HG03045 (cell line): ENCODE measurements around the gene CD48.

Source experiments
- ATAC-seq: cut with Tn5 transposase; IDR thresholded peaks from one replicate; pipeline ENCODE4 v1.9.1; 2021; ENCODE audit warnings: mild to moderate bottlenecking, moderate library complexity; ENCODE audit not compliant: unreplicated experiment

The CD48 gene

DNA sequence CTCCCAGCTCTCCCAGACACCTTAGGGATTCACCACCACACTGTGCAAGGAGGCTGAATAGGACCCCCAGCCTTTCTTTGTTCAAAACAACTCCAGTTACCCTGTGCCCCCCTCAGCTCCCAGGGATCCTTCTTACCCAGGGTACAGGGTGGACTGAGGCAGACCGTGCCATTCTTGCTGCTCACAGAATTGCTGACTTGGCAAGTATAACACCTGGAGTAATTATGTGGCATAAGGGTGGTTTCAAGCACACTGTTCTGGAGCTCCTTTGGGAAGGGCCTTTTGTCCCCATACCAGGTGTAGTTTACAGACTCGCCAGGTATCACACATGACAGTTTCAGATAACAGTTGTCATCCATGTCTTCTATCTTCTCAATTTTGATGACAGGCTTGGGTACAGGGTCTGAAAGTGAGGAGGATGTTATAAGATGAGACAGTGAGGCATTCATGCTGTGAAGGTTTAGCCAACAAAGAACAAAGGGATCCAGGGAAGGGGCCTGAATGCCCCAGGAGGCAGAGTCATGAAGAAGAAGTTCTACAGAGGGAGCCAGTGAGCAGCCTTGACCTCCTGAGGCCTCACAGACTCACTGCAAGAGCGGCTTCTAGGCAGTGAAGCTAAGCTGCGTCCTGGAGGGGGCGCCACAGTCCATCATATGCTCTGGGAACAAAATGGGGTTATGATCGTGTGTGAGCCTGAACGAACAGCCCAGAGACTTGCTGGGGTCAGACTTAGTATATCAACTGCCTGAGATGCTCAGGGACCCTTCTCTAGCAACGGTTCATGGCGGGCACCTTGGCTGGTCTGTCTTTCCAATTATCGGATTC, 30.3 kb downstream of the CD48 start:
- peak; percentile 59 for ATAC-seq

GRCh38 chr1:160680399-160680798, 31.2 kb downstream of the CD48 start:
- no peak for ATAC-seq

- no peak for ATAC-seq
Observed at GRCh38 chr1:160679893-160680292, 31.7 kb downstream of the CD48 start.

- no peak for ATAC-seq
Observed at GRCh38 chr1:160676869-160677597, 34.6 kb downstream of the CD48 start.

DNA sequence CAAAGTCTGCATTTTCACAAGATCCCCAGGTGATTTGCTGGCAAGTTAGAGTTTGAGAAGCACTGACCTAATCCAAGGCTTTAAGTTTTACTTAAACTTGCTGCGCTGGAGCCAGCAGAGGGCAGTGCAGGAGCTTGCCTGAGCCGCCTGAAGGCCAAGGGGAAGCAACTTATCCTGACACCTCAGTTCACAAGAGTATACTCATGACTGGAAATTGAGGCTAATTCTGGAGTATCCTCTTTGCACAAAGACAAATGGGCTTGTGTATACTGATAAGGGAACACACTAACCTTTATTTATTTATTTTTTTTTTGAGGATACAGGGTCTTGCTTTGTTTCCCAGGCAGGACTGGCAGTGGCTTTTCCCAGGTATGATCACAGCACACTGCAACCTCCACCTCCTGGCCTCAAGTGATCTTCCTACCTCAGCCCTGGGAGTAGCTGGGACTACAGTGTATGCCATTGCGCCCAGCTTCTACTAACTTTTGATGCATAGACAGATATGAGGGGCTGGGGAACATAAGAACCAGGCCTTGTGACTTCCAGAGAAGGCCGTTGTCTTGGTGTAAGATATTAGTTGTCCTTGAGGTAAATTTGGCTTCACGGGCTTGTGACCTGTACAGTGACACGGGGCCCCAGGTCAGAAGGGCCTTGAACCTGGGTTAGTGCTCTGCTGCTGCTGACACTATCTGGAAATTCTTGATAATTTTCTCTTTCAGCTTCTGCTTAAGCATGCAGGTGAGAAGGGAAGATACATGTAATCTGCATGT, 35.8 kb downstream of the CD48 start:
- peak; percentile 51 for ATAC-seq

DNA sequence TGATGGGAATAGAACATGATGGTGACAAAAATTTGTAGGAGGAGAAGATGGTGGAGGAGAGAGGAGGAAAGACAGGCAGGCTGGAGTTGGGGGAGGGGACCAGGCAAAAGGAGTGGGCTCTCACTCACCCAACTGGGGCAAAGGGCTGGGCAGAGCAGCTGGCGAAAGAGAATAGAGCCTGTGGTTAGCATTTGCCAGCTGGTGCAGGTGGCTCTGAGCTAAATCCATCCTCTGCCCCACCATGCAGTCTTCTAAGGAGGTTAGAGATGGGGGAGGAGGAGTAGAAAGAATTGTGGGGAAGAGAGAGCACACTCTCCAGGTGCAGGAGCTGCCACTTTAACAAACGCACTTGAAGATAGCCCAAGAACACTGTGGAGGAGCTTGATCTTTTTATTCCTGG, 37.2 kb downstream of the CD48 start:
- ATAC-seq: peak; percentile 45

GRCh38 chr1:160672789-160673695, 38.6 kb downstream of the CD48 start:
- ATAC-seq: no peak

DNA sequence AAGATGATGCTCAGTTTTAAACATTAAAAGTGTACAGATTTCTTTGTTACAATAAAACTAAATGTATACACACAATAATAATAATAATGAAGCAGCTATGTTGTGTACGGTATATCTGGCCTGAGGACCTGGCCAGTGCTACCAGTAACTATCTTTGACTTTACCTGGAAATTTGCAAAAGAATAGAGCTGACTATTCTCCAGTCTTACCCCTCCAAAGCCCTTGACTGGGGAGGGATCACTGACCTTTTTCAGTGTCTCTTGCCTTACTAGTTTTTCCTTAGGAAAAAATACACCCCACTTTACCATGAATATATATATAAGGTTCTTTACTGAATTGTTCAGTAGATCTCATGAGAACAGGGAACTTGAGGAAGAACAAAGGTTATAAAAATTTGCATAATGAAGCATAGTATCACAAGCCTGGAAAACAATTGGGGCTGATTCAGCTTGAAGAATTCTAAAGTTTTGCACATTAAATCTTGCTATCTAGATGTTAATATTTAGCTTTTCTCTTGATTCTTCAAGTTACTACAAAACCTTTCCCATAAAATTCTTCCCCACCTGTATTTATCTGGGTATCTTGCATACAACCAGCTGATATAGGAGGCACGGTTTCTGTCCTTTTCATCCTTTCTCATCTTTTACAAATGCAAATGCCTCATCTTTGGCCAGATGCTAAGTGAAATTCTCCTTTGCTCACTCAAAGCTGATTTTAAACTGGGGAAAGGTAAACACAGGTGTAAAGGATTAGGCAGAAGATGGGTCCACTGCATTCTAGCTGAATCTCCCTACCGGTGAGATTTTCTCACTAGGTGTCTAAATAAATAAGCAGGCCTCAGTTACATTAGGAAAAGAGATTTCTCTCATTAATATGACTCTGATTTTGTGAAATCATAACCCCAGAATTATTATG, 39.8 kb downstream of the CD48 start:
- no peak for ATAC-seq

DNA sequence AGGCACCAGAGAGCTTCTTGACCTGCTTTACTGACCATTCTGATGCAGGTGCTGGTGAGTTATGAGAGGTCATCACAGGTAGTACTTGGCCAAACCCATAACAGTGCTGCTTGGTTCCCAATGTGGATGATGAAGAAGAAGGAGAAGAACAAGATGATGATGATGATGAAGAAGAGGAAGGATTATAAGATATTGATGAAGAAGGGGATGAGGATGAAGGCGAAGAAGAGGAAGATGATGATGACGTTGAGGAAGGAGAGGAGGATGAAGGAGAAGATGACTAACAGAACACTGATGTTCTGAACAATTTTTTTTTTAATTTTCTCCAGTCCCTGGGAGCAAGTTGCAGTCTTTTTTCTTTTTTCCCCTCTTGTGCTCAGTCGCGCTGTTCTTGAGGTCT, 40.9 kb downstream of the CD48 start:
- ATAC-seq: no peak

GRCh38 chr1:160669802-160670201, 41.8 kb downstream of the CD48 start:
- no peak for ATAC-seq

DNA sequence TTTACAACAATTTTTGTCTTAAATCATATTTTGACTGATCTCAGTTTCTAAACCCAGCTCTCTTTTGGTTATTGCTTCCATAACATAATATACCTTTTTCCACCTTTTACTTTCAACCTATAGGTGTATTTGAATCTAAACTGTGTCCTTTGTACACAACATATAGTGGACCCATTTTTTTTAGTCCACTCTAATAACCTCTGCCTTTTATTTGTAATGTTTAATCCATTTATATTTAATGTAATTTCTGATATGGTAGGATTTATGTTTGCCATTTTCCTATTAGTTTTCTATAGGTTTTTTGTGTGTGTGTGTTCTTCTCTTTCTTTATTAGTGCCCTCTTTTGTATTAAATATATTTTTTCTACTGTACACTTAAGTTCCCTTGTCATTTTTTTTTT, 42.3 kb downstream of the CD48 start:
- no peak for ATAC-seq

- no peak for ATAC-seq
Observed at GRCh38 chr1:160667896-160668295, 43.7 kb downstream of the CD48 start.

DNA sequence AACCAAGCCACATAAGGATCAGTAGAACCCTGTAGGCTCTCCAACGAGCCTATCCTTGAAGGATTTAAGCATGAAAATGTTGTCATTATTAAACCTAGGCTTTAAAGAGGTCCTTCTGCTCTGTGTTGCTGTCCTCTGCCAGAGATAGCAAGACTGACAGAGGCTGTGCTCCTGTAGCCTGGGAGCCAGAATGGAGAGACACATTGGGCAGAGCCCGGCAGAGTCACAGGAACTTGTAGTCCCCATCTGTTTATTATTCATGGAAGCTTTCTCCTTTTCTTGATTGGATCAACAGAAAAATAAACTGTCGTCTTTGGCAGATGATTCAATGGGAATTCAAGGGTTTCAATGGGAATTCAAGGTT, 45.6 kb downstream of the CD48 start:
- ATAC-seq: no peak

DNA sequence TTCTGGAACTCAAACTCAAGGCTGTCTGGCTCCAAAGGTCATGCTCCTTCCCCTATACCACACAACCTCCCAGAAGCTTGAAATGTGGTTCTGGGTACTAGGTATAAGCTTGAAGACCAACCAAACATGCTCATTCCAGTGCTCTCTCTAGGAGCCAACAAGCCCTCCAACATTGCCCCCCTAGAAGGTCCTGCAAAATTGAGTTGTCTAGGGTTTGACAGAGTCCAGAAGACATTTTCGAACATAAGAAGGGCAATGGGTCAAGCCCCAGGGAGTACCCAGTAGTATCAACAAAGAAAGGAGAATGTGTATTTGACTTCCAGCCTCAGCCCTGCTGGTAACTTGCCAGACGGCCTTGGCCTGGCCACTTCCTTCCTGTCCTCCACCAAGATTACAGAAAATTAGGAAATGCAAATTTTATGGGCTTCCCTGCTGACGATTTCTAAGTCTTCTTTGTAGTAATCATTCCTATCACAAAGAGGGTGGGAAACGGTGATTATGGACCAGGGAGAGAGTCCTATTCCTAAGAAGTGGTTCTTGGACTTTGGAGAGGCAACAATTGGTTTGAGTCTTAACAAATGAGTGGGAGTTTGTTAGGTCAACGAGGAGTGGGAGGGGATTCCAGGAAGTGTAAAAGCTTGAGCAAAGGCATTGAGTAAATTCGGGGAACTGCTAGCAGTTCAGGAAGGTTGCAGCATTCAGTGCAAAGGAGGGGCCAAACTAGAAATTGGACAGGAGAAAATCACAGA, 46.1 kb downstream of the CD48 start:
- no peak for ATAC-seq

DNA sequence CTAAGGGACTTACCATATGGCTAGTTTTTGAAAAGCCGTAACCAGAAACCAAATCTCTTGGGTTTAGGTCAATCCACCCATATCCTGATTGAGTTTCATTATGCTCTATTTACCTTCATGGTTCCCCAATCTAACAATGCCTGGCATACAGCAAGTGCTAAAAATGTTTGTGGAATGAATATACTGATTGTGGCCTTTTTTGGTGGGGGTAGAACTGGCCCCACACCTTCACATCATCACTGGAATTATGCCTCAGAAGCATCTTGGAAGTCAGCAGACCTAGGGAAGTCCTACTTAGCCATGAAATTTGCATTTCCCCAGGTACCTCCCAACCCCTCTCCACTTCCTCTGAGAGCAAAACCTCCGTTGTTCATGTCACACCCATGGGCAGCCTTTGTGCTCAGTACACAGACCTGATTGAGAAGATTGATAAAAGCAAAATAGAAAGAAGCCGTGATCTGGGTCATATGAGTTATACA, 47.0 kb downstream of the CD48 start:
- ATAC-seq: peak; percentile 58

GRCh38 chr1:160662910-160663309, 48.7 kb downstream of the CD48 start:
- ATAC-seq: no peak

GRCh38 chr1:160659566-160659965, 52.1 kb downstream of the CD48 start:
- no peak for ATAC-seq

DNA sequence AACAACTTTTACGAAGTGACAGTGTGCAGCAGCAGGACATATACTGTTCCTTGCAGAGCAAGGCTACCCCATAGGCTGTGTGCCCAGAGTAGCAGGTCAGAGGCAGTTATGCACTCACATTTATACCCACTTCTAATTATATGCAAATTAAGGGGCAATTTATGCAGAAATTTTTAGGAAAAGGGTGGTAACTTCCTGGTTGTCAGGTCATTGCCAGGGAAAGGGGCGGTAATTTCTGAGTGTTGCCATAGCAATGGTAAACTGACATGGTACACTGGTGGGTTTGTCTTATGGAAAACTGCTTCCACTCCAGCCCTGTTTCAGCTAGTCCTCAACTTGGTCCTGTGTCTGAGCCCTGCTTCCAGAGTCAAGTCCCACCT, 52.8 kb downstream of the CD48 start:
- no peak for ATAC-seq
